GM19043 (cell line): Measurements from ENCODE around the gene BOC.

Source experiments
- ATAC-seq: cut with Tn5 transposase; IDR thresholded peaks from one replicate; pipeline ENCODE4 v1.9.1; 2021; ENCODE audit warnings: low read depth; ENCODE audit not compliant: unreplicated experiment

The BOC gene

DNA sequence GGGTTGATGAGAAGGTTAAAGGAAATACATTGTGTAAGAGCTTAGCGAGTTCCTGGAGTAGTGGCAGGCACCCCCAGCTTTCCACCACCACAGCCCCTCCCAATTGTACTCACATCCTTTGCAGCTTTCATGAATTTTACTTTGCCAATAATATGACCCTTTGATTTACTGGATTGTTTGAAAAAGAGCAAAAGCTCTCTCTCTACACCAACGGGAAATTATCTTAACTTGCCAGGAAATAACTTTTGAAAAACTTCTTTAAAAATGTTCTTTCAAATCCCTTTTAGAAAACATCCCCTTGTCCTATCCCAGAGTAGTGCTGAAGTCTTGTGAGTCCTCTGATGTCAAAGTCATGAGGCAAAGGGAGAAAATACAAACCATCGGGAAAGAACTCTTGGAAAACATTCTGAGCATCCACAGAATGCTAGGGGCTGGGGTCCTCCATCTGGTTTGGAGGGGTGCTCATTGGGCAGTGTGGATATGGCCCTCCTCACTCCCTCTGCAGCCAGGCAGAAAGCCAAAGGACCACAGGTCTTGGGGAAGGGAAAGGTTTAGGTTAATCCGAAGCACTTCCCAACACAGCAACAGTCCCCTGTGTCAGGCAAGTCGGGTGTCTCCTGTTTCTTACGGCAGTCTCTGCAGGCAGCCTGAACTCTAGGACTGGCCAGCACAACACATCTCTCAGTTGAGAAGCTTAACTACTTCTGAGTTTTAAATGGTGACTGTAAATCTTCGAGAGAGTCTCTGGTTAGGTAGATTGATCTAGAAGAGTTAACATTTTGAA, 36.5 kb downstream of the BOC start:
- no peak for ATAC-seq

DNA sequence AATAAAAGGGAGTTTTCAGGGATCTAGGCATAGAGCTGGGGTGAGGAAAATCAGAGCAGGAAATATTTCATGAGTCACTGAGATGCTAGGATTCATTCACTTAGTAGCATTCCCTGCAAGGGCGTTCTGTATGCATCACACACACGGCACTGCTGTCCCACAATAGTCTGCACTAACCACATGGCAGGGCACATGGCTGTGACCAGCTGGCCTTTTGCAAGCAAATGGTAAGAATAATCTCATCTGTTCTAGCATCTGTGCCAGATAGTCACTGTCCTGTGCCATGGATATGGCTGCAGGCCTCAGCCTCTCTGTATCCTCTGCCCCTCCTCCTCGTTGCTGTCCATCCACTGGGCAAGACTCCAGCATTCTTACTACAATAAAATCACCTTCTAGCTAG, 37.8 kb downstream of the BOC start:
- ATAC-seq = no peak

DNA sequence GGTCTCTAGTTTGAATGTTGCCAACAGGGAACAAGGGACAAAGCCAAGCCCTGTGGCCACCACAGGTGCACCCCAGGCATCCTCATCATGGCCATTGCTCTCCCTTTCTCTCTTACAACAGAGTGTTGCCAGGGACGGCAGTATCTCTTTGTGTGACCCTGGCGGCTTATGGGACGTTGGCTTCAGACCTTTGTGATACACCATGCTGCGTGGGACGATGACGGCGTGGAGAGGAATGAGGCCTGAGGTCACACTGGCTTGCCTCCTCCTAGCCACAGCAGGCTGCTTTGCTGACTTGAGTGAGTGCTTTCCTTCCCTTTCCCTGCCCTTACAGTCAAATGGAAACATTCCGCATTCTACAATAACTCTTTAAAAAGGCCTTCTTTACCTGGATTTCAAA, 38.2 kb downstream of the BOC start:
- ATAC-seq = no peak

DNA sequence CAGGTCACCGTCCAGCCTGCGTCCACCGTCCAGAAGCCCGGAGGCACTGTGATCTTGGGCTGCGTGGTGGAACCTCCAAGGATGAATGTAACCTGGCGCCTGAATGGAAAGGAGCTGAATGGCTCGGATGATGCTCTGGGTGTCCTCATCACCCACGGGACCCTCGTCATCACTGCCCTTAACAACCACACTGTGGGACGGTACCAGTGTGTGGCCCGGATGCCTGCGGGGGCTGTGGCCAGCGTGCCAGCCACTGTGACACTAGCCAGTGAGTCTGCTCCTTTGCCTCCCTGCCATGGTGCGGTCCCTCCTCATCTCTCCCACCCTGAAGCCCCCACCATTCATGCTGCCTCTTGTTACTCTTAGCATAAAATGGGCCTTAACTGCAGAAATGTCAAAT, 39.2 kb downstream of the BOC start:
- ATAC-seq = no peak

DNA sequence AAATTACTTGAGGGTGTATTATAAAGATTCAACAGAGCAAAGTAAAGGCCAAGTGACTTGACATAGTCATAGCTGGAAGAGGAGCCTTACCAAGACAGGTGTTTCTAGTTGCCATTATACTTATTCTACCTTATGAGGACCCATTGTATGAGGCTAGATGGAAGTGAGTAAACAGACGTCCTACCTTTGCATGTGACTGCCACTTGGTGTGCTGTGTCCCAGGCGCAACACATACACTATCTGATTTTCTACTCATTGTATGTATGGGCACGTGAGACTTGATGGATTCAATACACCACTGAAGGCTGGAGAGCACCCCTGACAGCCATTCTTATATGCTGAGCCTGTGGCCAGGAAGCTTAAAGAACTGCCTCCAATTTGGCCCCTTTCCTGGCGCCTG, 40.5 kb downstream of the BOC start:
- no peak for ATAC-seq

DNA sequence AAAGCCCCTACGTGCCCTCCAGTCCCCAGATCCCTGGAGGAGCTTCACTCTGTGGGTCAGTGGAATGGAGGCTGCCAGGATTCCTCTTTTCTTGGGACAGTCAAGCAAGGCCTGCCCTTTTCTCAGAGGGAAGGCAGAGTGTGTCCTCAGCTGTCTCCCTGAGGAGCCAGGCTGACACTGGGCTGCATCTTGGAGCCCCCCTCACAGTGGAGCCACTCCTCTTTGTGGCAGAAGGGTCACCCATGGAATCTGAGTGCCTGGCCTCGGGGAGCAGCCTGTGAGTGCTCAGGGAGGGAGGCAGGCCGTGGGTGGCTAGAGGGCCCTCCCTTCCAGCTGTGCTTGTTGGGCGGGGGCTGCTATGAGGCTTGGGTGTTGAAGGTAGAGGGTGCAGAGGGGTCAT, 41.2 kb downstream of the BOC start:
- ATAC-seq = no peak

DNA sequence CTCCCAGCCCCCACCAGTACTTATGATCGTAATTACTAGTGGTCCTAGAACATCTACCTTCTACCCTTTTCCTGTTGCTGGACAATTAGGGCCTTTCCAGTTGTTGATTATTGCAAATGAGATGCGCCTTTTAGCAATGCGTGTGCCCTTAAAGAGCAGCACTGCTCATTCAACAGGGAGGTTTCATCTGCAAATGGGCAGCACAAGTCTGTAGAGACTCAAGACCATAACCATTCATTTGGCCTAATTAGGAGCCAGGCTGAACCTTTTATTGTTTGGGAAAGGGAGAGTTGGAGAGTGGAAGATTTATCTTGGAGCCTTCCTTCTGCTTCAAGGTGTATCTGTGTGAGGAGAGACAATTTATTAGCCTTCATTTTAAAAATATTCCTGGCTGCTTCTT, 42.3 kb downstream of the BOC start:
- ATAC-seq = no peak

DNA sequence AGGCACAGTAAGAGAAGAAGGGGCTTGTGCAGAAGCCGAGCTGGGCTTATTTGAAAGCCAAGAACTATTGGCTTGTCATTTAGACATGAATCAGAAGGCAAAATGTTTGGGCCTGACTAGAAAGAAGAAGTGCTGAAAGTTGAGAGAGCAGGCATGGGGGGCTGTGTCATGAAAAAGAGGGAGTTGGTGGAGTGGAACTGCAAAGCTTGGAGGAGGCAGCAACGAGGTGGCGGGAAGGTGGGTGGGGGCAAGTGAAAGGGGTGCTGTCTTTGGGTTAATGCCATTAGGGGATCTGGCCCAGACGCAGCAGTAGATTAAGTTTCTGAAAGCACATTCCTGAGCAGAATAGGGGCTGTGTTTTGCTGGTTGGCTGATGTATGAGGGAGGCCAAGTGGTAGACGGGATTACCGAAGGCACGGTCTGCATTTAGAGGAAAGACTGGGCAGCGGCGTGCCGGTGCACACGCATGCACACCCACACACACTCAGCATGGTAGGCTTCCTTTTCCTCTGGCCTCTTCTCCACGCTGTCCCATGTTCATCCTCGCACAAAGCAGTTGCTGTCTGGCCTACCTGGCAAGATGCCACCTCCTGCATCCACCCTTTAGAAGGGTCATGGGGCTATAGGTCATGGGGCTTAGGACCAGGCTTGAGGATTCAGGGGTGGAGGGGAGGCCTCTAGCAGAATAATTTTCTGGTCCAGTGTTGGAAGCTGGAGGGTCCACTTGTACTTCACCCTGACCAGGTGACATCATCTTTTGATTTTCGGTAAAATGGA, 43.0 kb downstream of the BOC start:
- ATAC-seq = no peak

DNA sequence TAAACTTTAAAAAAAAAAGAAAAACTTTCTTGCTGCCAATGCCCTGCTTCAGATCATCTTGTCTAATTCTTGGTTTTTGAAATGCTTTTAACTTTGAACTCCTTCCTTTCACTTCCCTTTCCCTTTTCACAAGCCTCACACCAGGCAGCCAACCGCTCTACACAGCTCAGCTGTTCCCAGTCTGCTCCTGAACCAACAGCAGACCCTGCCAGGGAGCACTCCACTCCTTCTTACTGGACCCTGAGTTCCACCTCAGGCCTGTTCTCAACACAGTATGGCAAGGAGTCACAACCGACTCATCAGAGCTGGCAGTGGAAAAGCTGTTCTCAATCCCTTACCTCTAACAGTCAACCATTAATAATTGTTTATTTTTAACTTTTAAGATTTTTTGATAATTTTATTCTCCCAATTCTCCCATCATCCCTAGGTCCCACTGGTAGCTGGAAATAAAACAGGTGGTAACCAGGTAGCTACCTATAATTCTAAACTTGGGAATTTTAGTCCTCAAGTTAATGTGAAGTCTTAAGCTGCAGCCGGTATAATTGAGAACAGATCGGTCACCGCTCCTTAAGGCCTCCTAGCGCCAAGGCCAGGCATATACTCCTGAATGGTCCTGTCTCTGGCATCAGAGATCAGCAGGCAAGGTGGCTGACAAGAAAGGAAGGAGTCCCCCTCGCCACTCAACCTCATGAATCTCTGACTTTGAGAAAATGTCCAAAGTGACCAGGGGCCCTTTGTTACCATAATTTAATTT, 43.9 kb downstream of the BOC start:
- ATAC-seq = no peak

DNA sequence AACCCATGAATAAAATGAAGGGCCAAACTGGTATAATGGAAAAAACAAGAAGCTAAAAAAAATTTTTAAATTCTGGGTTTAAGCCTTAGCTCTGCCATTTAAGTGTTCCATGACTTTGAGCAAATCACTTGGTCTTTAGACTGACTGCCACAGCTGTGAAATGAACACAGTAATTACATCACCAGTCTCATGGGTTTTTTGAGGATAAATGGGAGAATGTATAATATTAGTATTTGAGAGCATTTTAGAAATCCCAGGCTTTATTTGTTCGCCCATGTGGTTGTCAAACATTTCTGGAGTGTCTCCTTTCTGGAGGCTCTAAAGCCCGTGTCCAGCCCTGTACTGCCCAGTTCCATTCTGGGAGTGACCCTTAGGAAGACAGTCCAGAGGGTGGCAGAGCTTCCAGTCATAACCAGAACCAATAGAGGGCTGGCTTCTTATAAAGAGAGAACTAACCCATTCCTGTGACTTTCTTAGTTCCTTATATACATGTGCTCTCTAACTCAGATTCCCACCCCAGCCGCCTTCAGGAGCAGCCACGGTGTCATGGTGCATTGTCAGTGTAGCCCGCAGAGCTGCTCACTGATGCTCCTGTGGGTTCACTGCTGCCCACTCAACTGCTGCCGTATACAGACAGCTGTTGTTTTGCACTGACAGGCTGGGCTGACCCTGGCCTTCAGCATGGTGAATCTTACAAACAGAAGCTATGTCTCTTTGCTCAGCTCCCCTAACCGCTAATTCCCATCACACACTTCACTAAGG, 44.7 kb downstream of the BOC start:
- no peak for ATAC-seq

DNA sequence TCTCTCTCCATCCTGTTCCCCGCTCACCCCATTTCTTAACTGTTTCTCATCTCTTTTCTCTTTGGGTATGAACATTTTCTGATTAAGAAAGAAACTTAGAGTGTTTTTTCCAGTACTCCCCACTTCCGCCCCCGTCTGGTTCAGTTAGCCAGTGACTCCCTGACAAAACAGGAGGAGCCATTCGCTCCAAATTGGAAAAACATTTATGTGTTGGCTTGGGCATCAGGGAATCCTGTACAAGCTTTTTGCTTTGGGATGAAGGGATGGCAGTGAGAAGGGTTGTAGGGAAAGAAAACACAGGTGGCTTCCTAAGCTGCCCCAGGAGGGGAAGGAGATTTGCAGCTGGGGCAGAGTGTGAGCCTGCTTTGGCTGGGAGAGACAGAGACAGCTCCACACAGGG, 47.0 kb downstream of the BOC start:
- ATAC-seq = no peak

DNA sequence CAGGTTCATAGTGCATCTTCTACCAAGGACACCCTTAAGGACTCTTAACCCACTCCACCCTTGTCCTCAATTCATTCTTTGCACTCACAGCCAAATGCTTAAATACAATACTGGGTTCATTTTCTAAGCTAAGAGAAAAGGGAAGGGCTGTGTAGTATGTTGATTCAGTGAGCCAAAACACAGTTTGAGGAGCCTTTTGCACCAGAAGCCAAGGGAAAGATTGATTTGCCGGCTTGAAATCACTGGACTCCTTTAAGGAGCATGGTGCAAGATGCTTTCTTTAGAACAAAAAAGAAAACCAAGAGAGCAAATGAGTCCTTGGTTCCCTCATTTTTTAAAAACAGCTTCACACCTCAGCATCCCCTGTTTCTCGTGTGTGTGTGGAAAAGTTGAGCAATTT, 47.8 kb downstream of the BOC start:
- no peak for ATAC-seq

DNA sequence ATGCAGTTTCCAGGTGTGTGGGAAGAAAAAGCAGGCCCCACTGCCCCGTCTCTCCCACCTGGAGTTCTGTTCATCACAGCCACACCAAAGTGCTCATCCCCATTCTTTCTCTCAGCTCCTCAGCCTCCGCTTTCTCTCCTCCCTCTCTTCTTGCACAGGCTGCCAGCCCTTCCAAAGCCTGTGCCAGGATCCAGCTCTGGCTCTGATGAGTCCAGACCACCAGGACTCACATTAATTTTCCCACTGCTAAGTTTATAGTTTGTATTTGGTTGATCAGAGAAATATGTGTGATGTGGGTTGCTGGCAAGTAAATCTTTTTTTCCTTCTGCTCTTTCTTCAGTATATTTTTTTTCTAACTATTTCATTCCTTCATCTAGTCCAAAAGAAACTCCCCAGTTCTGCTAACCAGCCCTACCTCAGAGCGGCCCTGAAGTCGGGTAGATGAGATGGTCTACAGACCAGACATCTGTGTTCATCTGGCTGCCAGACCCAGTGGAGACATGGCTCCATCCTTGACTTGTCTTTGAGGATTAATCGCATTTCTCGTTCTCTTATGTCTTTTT, 49.8 kb downstream of the BOC start:
- ATAC-seq = no peak

DNA sequence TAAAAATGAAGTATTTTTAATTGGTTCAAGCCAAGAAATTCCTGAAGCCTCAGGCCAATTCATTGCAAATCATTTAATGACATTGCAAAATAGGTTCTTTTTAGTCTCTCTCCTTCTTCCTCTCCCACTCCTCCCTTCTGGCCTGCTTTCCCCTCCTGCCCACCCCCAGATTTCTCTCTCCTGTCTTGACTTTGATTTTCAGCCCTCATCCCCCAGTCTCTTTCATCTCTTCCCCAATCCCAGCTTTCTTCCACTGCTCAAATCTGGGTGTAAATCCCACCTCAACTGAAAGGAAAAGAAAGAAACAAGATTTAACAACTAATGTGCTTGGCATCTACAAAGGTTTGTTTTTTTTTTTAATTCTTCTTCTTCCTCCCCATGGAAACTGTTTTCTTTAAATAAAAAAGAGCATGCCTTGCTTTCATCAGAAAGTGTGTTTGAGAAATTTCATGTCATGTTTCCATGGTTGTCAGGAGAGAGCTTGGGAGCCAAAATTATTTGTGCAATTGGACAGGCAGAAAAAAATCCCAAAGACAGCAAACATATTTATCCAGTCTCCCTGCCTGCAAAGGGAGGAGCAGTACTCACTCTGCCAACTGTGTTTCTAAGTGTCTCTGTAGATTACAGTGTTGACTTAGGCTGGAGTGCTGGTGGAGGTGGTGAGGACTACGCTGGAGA, 50.4 kb downstream of the BOC start:
- ATAC-seq = no peak

DNA sequence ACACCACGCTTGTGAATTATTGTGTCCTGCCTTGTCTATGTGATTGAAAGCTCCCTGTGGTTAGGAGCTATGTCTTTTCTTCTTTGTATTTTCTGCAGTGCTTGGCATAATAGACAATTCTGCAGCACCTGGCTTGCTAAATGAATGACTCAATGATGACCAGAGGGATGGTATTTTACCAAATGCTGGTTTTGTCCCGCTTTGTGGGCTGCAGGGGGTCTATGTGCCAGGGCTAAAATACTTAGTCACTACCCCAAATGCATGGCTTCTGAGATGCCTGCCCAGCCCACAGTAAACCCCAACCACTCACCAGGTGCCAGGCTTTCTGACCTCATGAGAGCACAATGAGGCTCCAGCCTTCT, 50.9 kb downstream of the BOC start:
- ATAC-seq = no peak

DNA sequence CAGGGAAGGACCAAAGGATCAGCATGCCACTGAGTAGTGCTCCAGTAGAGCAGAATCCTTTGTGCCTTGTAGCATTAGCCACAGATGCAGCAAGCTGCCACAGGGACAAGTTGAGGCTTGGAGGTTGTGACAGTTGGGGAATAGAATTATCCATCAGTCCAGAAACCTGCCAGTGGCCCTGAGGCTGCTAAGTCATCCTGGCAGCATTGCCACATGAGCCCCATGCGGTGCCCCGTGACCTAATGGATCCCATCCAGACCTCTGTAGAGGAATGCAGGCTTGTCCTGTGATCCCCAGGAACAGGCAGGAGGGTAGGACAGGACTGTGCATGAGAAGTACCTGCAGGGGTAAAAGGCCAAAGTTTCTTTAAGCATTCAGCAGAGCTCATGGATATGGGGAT, 51.7 kb downstream of the BOC start:
- no peak for ATAC-seq

DNA sequence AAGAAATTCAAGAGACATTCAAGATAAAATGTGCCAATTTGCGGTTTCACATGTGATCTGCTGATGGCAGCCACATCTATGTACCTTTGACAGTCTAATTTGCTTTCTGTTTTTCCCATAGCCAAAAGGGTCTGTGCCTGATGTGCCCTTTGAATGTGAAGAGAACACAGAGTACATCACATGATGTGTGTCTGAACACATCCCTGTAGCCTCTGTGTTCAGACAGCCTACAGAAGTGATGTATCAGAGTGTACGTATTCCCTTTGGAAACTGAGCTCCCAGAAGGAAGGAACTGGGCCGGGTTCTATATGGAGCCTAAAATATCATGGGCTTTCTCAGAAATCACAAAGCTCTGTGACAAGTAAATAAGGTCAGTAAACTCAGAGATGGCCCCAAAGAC, 52.4 kb downstream of the BOC start:
- no peak for ATAC-seq

DNA sequence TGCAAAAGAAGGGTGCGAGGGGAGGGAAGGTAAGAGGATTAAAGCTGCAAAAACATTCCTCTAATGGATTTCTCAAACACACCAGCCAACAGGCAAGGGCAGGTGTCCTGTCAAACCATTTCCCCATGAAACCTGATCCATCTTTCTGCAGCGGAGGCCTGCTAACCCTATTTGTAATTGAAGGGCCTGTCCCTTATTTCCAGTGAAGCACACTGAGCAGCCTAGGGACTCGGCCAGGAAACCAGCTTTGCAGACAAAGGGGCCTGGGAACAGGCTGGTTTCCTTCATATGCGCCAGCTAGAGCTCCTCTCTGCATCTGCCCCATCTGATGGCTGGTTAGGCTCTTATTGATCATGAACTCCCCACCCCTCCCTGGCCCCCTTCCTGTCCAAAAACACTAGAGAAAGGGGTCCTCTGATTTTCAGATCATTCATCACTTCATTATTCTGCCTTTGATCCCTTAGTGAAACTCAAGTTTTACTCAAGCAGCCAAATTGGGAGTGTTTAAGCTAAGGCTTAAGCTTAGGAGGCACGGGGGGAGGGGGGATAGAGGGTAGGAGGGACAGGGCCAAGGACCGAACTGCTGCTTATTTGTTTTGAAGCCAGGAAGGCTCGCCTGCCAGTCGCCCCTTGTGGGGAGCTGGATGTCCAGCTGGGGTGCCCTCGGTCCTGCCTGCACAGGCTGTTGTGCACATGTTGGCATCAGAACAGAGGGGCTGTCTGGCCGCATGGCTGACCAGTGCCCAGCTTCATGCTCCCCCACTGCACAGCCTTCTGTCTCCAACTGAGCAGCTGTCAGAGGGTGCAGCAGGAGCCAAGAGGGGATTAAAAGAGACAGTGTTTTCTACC, 53.1 kb downstream of the BOC start:
- no peak for ATAC-seq

DNA sequence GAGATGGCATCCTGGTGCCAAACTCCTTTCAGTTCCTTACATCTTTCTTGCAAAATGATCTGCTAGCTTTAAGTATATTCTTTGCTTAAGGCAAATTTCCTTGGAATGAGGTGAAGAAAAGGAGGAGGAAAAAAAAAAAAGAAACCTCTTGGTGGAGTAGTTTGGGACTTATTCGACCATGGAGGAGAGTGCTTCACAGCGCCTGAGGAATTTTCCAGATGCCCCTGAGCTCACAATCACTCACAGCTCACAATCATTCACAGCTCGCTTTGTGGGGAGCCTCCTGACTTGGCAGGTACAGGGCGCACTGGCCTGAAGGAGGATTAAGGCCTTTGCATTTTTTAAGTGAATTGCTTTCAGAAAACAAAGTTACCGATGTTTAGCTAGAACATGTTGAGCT, 53.9 kb downstream of the BOC start:
- ATAC-seq = no peak
